ENCODE measurements around the gene HHAT.
"Not testable (repeated sequence)": the region's sequence is repeated elsewhere in the genome, so short reads cannot be mapped to it uniquely, and the experiment has no call there.

GRCh38 chr1:210661520-210661919 is 332.8 kb downstream of the HHAT start:
- not testable (repeated sequence) for TF ChIP-seq YY1 (IDR thresholded peaks at IDR 0.05; ENCODE audit: insufficient read depth, insufficient read length); ZNF274 (IDR thresholded peaks at IDR 0.05; ENCODE audit: low read depth, low read length)
